ENCODE results near the gene IMMT.

Gene IMMT

DNA sequence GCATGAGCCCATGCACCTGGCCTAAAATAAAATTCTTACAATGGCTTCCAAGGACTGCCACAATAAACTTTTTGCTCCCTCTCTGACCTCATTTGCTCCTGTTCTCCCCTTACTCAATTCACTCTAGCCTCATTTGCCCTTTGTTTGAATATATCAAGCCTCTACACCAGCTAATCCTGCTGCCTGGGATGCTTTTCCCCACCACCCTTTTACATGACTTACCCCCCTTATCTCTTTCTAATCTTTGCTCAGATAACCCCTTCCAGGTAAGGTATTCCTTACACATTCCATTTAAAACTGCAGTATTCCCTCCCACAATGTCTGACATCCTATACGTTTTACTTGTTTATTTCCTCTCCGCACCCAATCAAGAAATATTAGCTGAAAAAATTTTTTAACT lies 22.7 kb downstream of the IMMT start:
- TF ChIP-seq, protein P1, sequence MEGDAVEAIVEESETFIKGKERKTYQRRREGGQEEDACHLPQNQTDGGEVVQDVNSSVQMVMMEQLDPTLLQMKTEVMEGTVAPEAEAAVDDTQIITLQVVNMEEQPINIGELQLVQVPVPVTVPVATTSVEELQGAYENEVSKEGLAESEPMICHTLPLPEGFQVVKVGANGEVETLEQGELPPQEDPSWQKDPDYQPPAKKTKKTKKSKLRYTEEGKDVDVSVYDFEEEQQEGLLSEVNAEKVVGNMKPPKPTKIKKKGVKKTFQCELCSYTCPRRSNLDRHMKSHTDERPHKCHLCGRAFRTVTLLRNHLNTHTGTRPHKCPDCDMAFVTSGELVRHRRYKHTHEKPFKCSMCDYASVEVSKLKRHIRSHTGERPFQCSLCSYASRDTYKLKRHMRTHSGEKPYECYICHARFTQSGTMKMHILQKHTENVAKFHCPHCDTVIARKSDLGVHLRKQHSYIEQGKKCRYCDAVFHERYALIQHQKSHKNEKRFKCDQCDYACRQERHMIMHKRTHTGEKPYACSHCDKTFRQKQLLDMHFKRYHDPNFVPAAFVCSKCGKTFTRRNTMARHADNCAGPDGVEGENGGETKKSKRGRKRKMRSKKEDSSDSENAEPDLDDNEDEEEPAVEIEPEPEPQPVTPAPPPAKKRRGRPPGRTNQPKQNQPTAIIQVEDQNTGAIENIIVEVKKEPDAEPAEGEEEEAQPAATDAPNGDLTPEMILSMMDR (IDR thresholded peaks at IDR 0.05; ENCODE audit: control insufficient read depth, insufficient read depth, low read depth, low read length, missing control alignments) = no peak
- no peak for DNase-seq (ENCODE audit: low read depth)
- no peak overlapping the region for H3K4me3 ChIP-seq (ENCODE audit: control insufficient read depth, low read depth, low read length)

GRCh38 chr2:86171295-86171694 lies 24.0 kb downstream of the IMMT start:
- DNase-seq (ENCODE audit: low read depth) = no peak
- TF ChIP-seq, protein P1 (IDR thresholded peaks at IDR 0.05; ENCODE audit: control insufficient read depth, insufficient read depth, low read depth, low read length, missing control alignments) = no peak
- no peak overlapping the region for H3K4me3 ChIP-seq (ENCODE audit: control insufficient read depth, low read depth, low read length)

DNA sequence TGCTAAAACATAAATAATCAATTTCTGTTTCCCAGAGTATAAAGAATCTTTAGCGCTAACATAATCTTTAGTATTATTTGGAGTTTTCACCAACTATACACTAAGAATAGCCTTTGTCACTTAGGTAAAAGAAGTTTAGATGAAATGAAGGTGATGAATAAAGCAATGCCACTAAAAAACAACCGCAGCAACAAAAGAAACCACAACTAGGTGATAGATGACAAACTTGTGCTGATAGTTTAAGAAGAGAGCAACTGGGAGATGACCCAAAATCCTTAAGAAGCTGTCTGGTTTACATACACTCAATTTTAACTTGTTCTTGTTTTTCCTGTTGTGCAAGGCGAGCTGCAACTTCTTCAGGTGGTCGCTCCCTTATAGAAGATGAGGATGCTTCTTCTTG lies 24.8 kb downstream of the IMMT start:
- H3K4me3 ChIP-seq (ENCODE audit: control insufficient read depth, low read depth, low read length) = no peak overlapping the region
- DNase-seq (ENCODE audit: low read depth) = no peak
- TF ChIP-seq, protein P1 (IDR thresholded peaks at IDR 0.05; ENCODE audit: control insufficient read depth, insufficient read depth, low read depth, low read length, missing control alignments) = no peak

- H3K4me3 ChIP-seq (ENCODE audit: control insufficient read depth, low read depth, low read length) = no peak overlapping the region
- DNase-seq (ENCODE audit: low read depth) = no peak
- TF ChIP-seq, protein P1 (IDR thresholded peaks at IDR 0.05; ENCODE audit: control insufficient read depth, insufficient read depth, low read depth, low read length, missing control alignments) = no peak
These were observed 34.9 kb downstream of the IMMT start for GRCh38 chr2:86160156-86160952.

DNA sequence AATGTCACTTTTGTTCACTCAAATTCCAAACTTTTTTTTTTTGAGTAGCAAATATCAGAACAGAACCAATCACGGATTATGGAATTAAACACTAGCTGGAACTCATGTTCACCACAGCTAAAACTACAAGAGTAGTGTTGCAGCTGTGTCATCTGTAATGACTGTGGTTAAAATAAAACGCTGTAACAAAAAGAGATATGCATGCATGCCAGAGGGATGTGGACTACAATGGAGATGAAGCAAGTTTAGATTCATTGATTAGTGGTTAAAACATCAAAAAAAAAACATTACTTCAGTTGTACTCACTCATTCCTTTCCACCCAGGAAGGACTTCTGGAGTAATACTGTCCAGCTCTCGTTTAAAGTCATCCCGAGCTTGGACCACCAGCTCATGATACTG lies 37.0 kb downstream of the IMMT start:
- no peak overlapping the region for H3K4me3 ChIP-seq (ENCODE audit: control insufficient read depth, low read depth, low read length)
- TF ChIP-seq, protein P1 (IDR thresholded peaks at IDR 0.05; ENCODE audit: control insufficient read depth, insufficient read depth, low read depth, low read length, missing control alignments) = no peak
- no peak for DNase-seq (ENCODE audit: low read depth)

GRCh38 chr2:86157009-86157556 lies 38.2 kb downstream of the IMMT start:
- DNase-seq (ENCODE audit: low read depth) = no peak
- H3K4me3 ChIP-seq (ENCODE audit: control insufficient read depth, low read depth, low read length) = no peak overlapping the region
- TF ChIP-seq, protein P1 (IDR thresholded peaks at IDR 0.05; ENCODE audit: control insufficient read depth, insufficient read depth, low read depth, low read length, missing control alignments) = no peak

Data from AG09309 (cell line).